SK-N-MC (cell line): ENCODE data around the gene PI4KA.

ENCODE experiments used
- EZH2 ChIP-seq: fragments of 200-600 bp; sonication (generic); IDR thresholded peaks from one replicate; pipeline ENCODE4 v1.6.1; 2017; ENCODE audit warnings: antibody characterized with exemption
- POLR2AphosphoS5 ChIP-seq: IDR thresholded peaks from 2 replicates; pipeline ENCODE4 v1.6.1; 2012; ENCODE audit warnings: mild to moderate bottlenecking, low read depth, low read length, borderline replicate concordance

GRCh38 chr22:20744456-20744855, 114.2 kb downstream of the PI4KA start:
- TF ChIP-seq EZH2 (no peak), POLR2AphosphoS5 (no peak)
